Measurements from ENCODE around the gene DPY30.

DNA sequence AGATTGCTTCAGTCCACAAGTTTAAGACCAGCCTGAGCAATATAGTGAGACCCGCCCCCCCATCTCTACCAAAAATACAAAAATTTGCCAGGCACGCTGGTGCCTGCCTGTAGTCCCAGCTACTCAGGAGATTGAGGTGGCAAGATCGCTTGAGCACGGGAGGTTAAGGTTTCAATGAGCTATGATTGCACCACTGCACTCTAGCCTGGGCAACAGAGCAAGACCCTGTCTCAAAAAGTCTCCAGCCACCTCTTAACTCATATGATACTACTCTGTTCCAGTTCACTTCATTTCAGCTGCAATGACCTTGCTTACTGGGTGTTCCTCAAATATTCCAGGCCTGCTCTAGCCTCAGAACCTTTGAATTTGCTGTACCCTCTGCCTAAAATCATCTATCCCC, 40.2 kb downstream of the DPY30 start:
- TF ChIP-seq, protein P1, sequence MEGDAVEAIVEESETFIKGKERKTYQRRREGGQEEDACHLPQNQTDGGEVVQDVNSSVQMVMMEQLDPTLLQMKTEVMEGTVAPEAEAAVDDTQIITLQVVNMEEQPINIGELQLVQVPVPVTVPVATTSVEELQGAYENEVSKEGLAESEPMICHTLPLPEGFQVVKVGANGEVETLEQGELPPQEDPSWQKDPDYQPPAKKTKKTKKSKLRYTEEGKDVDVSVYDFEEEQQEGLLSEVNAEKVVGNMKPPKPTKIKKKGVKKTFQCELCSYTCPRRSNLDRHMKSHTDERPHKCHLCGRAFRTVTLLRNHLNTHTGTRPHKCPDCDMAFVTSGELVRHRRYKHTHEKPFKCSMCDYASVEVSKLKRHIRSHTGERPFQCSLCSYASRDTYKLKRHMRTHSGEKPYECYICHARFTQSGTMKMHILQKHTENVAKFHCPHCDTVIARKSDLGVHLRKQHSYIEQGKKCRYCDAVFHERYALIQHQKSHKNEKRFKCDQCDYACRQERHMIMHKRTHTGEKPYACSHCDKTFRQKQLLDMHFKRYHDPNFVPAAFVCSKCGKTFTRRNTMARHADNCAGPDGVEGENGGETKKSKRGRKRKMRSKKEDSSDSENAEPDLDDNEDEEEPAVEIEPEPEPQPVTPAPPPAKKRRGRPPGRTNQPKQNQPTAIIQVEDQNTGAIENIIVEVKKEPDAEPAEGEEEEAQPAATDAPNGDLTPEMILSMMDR (IDR thresholded peaks at IDR 0.05): no peak
- TF ChIP-seq, protein P2, sequence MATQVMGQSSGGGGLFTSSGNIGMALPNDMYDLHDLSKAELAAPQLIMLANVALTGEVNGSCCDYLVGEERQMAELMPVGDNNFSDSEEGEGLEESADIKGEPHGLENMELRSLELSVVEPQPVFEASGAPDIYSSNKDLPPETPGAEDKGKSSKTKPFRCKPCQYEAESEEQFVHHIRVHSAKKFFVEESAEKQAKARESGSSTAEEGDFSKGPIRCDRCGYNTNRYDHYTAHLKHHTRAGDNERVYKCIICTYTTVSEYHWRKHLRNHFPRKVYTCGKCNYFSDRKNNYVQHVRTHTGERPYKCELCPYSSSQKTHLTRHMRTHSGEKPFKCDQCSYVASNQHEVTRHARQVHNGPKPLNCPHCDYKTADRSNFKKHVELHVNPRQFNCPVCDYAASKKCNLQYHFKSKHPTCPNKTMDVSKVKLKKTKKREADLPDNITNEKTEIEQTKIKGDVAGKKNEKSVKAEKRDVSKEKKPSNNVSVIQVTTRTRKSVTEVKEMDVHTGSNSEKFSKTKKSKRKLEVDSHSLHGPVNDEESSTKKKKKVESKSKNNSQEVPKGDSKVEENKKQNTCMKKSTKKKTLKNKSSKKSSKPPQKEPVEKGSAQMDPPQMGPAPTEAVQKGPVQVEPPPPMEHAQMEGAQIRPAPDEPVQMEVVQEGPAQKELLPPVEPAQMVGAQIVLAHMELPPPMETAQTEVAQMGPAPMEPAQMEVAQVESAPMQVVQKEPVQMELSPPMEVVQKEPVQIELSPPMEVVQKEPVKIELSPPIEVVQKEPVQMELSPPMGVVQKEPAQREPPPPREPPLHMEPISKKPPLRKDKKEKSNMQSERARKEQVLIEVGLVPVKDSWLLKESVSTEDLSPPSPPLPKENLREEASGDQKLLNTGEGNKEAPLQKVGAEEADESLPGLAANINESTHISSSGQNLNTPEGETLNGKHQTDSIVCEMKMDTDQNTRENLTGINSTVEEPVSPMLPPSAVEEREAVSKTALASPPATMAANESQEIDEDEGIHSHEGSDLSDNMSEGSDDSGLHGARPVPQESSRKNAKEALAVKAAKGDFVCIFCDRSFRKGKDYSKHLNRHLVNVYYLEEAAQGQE (IDR thresholded peaks at IDR 0.05; ENCODE audit: insufficient read depth in 1 of 2, low read depth in 2 of 2, low read length in 1 of 2): no peak
- no peak for TF ChIP-seq TCF7L2 (IDR thresholded peaks at IDR 0.05; ENCODE audit: low read depth, low read length)
- TF ChIP-seq POLR2AphosphoS5 (IDR thresholded peaks at IDR 0.05; ENCODE audit: low read depth, low read length): no peak
- TF ChIP-seq SIN3A (IDR thresholded peaks at IDR 0.05; ENCODE audit: borderline replicate concordance, insufficient read depth, low read depth, low read length): no peak

Measured in Panc1 (cell line).